Astrocyte (in vitro differentiated cells and primary cell): ENCODE results near the gene ADAMTS9.

Experiments used
- CTCF ChIP-seq: IDR thresholded peaks from 2 replicates; pipeline ENCODE4 v1.5.1; 2011; ENCODE audit warnings: low read depth, mild to moderate bottlenecking, inconsistent platforms, low read length, moderate library complexity; ENCODE audit not compliant: insufficient read depth
- EZH2 ChIP-seq: IDR thresholded peaks from 2 replicates; pipeline ENCODE4 v1.6.1; 2012; ENCODE audit warnings: mild to moderate bottlenecking, low read length, inconsistent platforms; ENCODE audit not compliant: insufficient read depth

GRCh38 chr3:64730681-64731080, 42.9 kb upstream of the ADAMTS9 start:
- TF ChIP-seq CTCF = no peak
- no peak for TF ChIP-seq EZH2
